NB4 (cell line): ENCODE data around the gene ARL13A.

Source experiments
- CTCF ChIP-seq: IDR thresholded peaks from one replicate; pipeline ENCODE4 v1.5.1; 2012; ENCODE audit warnings: low read depth, low read length
- MAX ChIP-seq: IDR thresholded peaks from 2 replicates; pipeline ENCODE4 v1.6.1; 2011; ENCODE audit warnings: low read depth, low read length
- MYC ChIP-seq: IDR thresholded peaks from 2 replicates; pipeline ENCODE4 v1.6.1; 2011; ENCODE audit warnings: low read depth, low read length
- POLR2A ChIP-seq: IDR thresholded peaks from 2 replicates; pipeline ENCODE4 v1.6.1; 2011; ENCODE audit warnings: mild to moderate bottlenecking; ENCODE audit not compliant: insufficient read length; ENCODE audit errors: extremely low read depth

- TF ChIP-seq CTCF, result no peak
- TF ChIP-seq MAX, result no peak
- TF ChIP-seq POLR2A, result no peak
- TF ChIP-seq MYC, result no peak
These were observed 39.6 kb downstream of the ARL13A start for GRCh38 chrX:101009090-101009489.
